ENCODE data around the gene TNS1.

TNS1 gene

GRCh38 chr2:217777906-217778305 is 224.9 kb downstream of the TNS1 start:
- Histone ChIP-seq H3K4me3 (ENCODE audit: low read depth, low read length) (no peak overlapping the region), H3K36me3 (ENCODE audit: control insufficient read depth, insufficient read depth, low read length) (no peaks in the 10 kb centered on the region), H2AFZ (no peak overlapping the region), H3K4me2 (ENCODE audit: low read length) (no peak overlapping the region), H3K9me3 (ENCODE audit: control insufficient read depth, low read length) (no peaks in the 10 kb centered on the region), H3K27me3 (ENCODE audit: control insufficient read depth, insufficient read depth, low read length) (no peaks in the 10 kb centered on the region), H3K9ac (no peak overlapping the region), H3K4me1 (peaks cover 8% of the 10 kb centered on the region), H3K27ac (no peak overlapping the region), H3K79me2 (no peaks in the 10 kb centered on the region)
- no peak for TF ChIP-seq CTCF (IDR thresholded peaks at IDR 0.05)

GRCh38 chr2:217776631-217777030 is 226.2 kb downstream of the TNS1 start:
- no peak overlapping the region for H3K9ac ChIP-seq
- H3K27me3 ChIP-seq (ENCODE audit: control insufficient read depth, insufficient read depth, low read length) = no peaks in the 10 kb centered on the region
- H3K4me1 ChIP-seq = peaks cover 12% of the 10 kb centered on the region
- no peak overlapping the region for H3K27ac ChIP-seq
- no peaks in the 10 kb centered on the region for H3K36me3 ChIP-seq (ENCODE audit: control insufficient read depth, insufficient read depth, low read length)
- no peaks in the 10 kb centered on the region for H3K9me3 ChIP-seq (ENCODE audit: control insufficient read depth, low read length)
- no peak overlapping the region for H2AFZ ChIP-seq
- H3K4me3 ChIP-seq (ENCODE audit: low read depth, low read length) = no peak overlapping the region
- TF ChIP-seq CTCF (IDR thresholded peaks at IDR 0.05) = no peak
- H3K79me2 ChIP-seq = no peaks in the 10 kb centered on the region
- H3K4me2 ChIP-seq (ENCODE audit: low read length) = no peak overlapping the region

GRCh38 chr2:217775920-217776503 is 226.8 kb downstream of the TNS1 start:
- H2AFZ ChIP-seq = peak overlapping the region; percentile 36
- H3K9ac ChIP-seq = no peak overlapping the region
- no peak overlapping the region for H3K4me3 ChIP-seq (ENCODE audit: low read depth, low read length)
- H3K27ac ChIP-seq = peak overlapping the region; percentile 30
- no peaks in the 10 kb centered on the region for H3K27me3 ChIP-seq (ENCODE audit: control insufficient read depth, insufficient read depth, low read length)
- H3K9me3 ChIP-seq (ENCODE audit: control insufficient read depth, low read length) = no peaks in the 10 kb centered on the region
- H3K36me3 ChIP-seq (ENCODE audit: control insufficient read depth, insufficient read depth, low read length) = no peaks in the 10 kb centered on the region
- H3K4me1 ChIP-seq = peaks cover 12% of the 10 kb centered on the region
- H3K79me2 ChIP-seq = no peaks in the 10 kb centered on the region
- H3K4me2 ChIP-seq (ENCODE audit: low read length) = peak overlapping the region; percentile 3
- TF ChIP-seq CTCF (IDR thresholded peaks at IDR 0.05) = no peak

GRCh38 chr2:217774232-217774631 is 228.6 kb downstream of the TNS1 start:
- no peak overlapping the region for H3K27ac ChIP-seq
- H3K79me2 ChIP-seq = no peaks in the 10 kb centered on the region
- H3K27me3 ChIP-seq (ENCODE audit: control insufficient read depth, insufficient read depth, low read length) = no peaks in the 10 kb centered on the region
- peaks cover 12% of the 10 kb centered on the region for H3K4me1 ChIP-seq
- no peak overlapping the region for H3K4me2 ChIP-seq (ENCODE audit: low read length)
- no peaks in the 10 kb centered on the region for H3K36me3 ChIP-seq (ENCODE audit: control insufficient read depth, insufficient read depth, low read length)
- H3K9me3 ChIP-seq (ENCODE audit: control insufficient read depth, low read length) = no peaks in the 10 kb centered on the region
- H2AFZ ChIP-seq = no peak overlapping the region
- H3K4me3 ChIP-seq (ENCODE audit: low read depth, low read length) = no peak overlapping the region
- TF ChIP-seq CTCF (IDR thresholded peaks at IDR 0.05) = no peak
- H3K9ac ChIP-seq = no peak overlapping the region

GRCh38 chr2:217773539-217773938 is 229.3 kb downstream of the TNS1 start:
- H3K36me3 ChIP-seq (ENCODE audit: control insufficient read depth, insufficient read depth, low read length) = no peaks in the 10 kb centered on the region
- no peak overlapping the region for H3K9ac ChIP-seq
- no peak overlapping the region for H3K27ac ChIP-seq
- H3K79me2 ChIP-seq = no peaks in the 10 kb centered on the region
- H3K27me3 ChIP-seq (ENCODE audit: control insufficient read depth, insufficient read depth, low read length) = no peaks in the 10 kb centered on the region
- TF ChIP-seq CTCF (IDR thresholded peaks at IDR 0.05) = no peak
- H3K4me1 ChIP-seq = peaks cover 12% of the 10 kb centered on the region
- H2AFZ ChIP-seq = no peak overlapping the region
- H3K9me3 ChIP-seq (ENCODE audit: control insufficient read depth, low read length) = no peaks in the 10 kb centered on the region
- H3K4me3 ChIP-seq (ENCODE audit: low read depth, low read length) = no peak overlapping the region
- no peak overlapping the region for H3K4me2 ChIP-seq (ENCODE audit: low read length)
